ENCODE measurements around the gene UGDH. TPM values are rescaled to one million over a fixed set of nuclear protein-coding genes. Genes with fewer than 3 reads are reported as not detected.

The UGDH gene
- total RNA-seq (337 and 374 TPM in 2 replicates), polyA plus RNA-seq (192 and 223 TPM in 2 replicates)

GRCh38 chr4:39527296-39528060 lies at the start of gene UGDH:
Gene UGDH, minus strand, starts transcription at chr4:39527439. Its CDS starts 5,927 bp downstream, at chr4:39521512.
- Histone ChIP-seq H3K9me2 (replicated peaks; ENCODE audit: insufficient read depth) (no peaks in the 10 kb centered on the region), H3K36me3 (replicated peaks; ENCODE audit: insufficient read depth, low read depth) (peaks cover 2% of the 10 kb centered on the region), H4K20me1 (ENCODE audit: insufficient read depth, poor library complexity, severe bottlenecking) (peaks cover 22% of the 10 kb centered on the region), H3K27me3 (no peaks in the 10 kb centered on the region), H3K79me2 (peaks cover 74% of the 10 kb centered on the region), H3K4me1 (ENCODE audit: insufficient read depth) (peaks cover 24% of the 10 kb centered on the region), H3K27ac (peak within 1 kb of the TSS; percentile 98), H3K4me3 (peak within 1 kb of the TSS; percentile 76), H3K9me3 (ENCODE audit: low read depth) (peaks cover 6% of the 10 kb centered on the region), H2AFZ (peak within 1 kb of the TSS; percentile 64), H3K4me2 (peak within 1 kb of the TSS; percentile 74)
- 2% methylated on average over 60 of the region's 73 CpGs for WGBS (ENCODE audit: low lambda C conversion rate, missing lambda C conversion rate)
- DNase-seq (ENCODE audit: low spot score), result peak; percentile 99
- TF ChIP-seq EZH2phosphoT487 (IDR thresholded peaks at IDR 0.05; ENCODE audit: low read depth, severe bottlenecking, unreplicated experiment) (no peak), EZH2 (IDR thresholded peaks at IDR 0.05; ENCODE audit: borderline replicate concordance) (no peak), CTCF (IDR thresholded peaks at IDR 0.05; ENCODE audit: poor library complexity) (no peak)

GRCh38 chr4:39574946-39575345 lies 47.7 kb upstream of the UGDH start:
- Histone ChIP-seq H3K9me2 (replicated peaks; ENCODE audit: insufficient read depth) (no peaks in the 10 kb centered on the region), H3K4me1 (ENCODE audit: insufficient read depth) (no peaks in the 10 kb centered on the region), H3K4me2 (no peak overlapping the region), H3K9me3 (ENCODE audit: low read depth) (no peaks in the 10 kb centered on the region), H3K27ac (no peak overlapping the region), H3K79me2 (peaks cover 7% of the 10 kb centered on the region), H3K27me3 (no peaks in the 10 kb centered on the region), H3K36me3 (replicated peaks; ENCODE audit: insufficient read depth, low read depth) (no peaks in the 10 kb centered on the region), H4K20me1 (ENCODE audit: insufficient read depth, poor library complexity, severe bottlenecking) (no peaks in the 10 kb centered on the region), H3K4me3 (no peak overlapping the region), H2AFZ (no peak overlapping the region)
- 96% methylated on average over 5 of the region's 5 CpGs for whole genome bisulfite sequencing (ENCODE audit: low lambda C conversion rate, missing lambda C conversion rate)
- no peak for DNase-seq (ENCODE audit: low spot score)
- TF ChIP-seq EZH2 (IDR thresholded peaks at IDR 0.05; ENCODE audit: borderline replicate concordance) (no peak), CTCF (IDR thresholded peaks at IDR 0.05; ENCODE audit: poor library complexity) (no peak), EZH2phosphoT487 (IDR thresholded peaks at IDR 0.05; ENCODE audit: low read depth, severe bottlenecking, unreplicated experiment) (no peak)

- peaks cover 7% of the 10 kb centered on the region for H3K79me2 ChIP-seq
- H3K4me3 ChIP-seq, result no peak overlapping the region
- 94% methylated on average over 6 of the region's 6 CpGs for WGBS (ENCODE audit: low lambda C conversion rate, missing lambda C conversion rate)
- H3K9me3 ChIP-seq (ENCODE audit: low read depth), result no peaks in the 10 kb centered on the region
- no peak for DNase-seq (ENCODE audit: low spot score)
- peaks cover 8% of the 10 kb centered on the region for H3K4me1 ChIP-seq (ENCODE audit: insufficient read depth)
- H4K20me1 ChIP-seq (ENCODE audit: insufficient read depth, poor library complexity, severe bottlenecking), result no peaks in the 10 kb centered on the region
- no peak overlapping the region for H2AFZ ChIP-seq
- H3K27ac ChIP-seq, result no peak overlapping the region
- H3K4me2 ChIP-seq, result no peak overlapping the region
- no peaks in the 10 kb centered on the region for H3K27me3 ChIP-seq
- TF ChIP-seq CTCF (IDR thresholded peaks at IDR 0.05; ENCODE audit: poor library complexity) (no peak), EZH2phosphoT487 (IDR thresholded peaks at IDR 0.05; ENCODE audit: low read depth, severe bottlenecking, unreplicated experiment) (no peak), EZH2 (IDR thresholded peaks at IDR 0.05; ENCODE audit: borderline replicate concordance) (no peak)
- no peaks in the 10 kb centered on the region for H3K9me2 ChIP-seq (replicated peaks; ENCODE audit: insufficient read depth)
- H3K36me3 ChIP-seq (replicated peaks; ENCODE audit: insufficient read depth, low read depth), result no peaks in the 10 kb centered on the region
Measured at GRCh38 chr4:39571504-39571903, 44.3 kb upstream of the UGDH start.

All from hepatocyte (in vitro differentiated cells).